Superior temporal gyrus (tissue), 1 donor: ENCODE data around the gene DOCK4.
A peak's percentile ranks its signal among the peaks of the same experiment; 100 is the strongest.

Source experiments
- DNase-seq: peaks from one replicate; pipeline ENCODE4 v3.0.0-alpha.2; 2016; ENCODE audit errors: extremely low spot score

Gene DOCK4

DNA sequence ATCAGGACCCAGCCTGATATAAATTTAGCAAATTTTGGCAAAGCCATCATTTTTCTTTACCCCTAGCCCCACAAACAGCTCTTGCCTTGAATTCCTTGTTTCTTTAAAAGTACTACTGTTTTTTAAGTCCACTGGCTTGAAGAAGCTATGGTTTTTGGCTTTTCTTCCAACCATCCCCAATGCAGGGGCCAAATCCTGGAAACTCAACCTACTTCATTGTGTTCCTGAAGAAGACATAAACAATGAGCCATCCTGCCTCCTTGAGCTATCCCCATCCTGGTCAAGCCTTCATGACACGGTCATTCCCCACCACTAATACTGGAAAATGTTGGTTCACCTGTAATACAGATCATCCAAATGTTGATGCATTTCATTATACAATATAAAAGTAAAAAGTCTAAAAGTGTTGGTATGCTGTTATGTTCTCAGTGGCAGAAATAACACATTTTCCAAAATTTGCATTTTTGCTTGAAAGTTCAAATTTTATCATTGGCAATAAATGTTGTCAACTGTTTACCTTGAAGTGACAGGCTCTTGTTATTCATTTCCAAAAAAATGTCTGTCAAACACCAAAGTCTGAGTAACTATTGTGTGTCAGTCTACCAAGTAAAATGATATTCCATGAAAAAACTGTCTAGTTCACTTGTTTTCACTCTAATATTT is 92.2 kb downstream of the DOCK4 start:
- DNase-seq, result no peak

- DNase-seq, result peak; percentile 91
These were observed 93.4 kb downstream of the DOCK4 start for GRCh38 chr7:112112822-112113255.

DNA sequence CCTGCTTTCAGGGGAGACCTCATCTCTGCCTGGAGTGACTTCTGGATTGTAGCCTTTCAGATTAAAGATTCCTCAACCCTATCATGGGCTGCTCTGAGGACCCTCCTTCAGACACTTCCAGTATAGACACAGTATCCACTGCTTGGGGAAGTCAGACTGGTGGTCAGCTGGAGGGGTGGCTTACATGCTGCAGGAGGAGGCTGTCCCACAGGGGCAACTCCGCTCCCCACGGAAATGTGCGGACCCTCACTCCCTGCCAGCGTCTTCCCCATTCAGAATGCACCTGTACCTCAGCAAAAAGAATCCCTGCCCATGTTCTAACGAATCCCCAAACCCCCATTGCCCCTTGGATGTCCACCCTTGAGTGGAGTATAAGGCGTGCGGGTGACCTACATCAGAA is 95.5 kb downstream of the DOCK4 start:
- DNase-seq, result no peak

- DNase-seq, result no peak
These were observed 96.0 kb downstream of the DOCK4 start for GRCh38 chr7:112110175-112110574.

- no peak for DNase-seq
These were observed 97.2 kb downstream of the DOCK4 start for GRCh38 chr7:112108981-112109380.

GRCh38 chr7:112105584-112106530 is 100.3 kb downstream of the DOCK4 start:
- no peak for DNase-seq

GRCh38 chr7:112104120-112104519 is 102.1 kb downstream of the DOCK4 start:
- no peak for DNase-seq

- no peak for DNase-seq
These were observed 103.0 kb downstream of the DOCK4 start for GRCh38 chr7:112103246-112103645.

GRCh38 chr7:112101201-112101846 is 104.9 kb downstream of the DOCK4 start:
- DNase-seq, result no peak

DNA sequence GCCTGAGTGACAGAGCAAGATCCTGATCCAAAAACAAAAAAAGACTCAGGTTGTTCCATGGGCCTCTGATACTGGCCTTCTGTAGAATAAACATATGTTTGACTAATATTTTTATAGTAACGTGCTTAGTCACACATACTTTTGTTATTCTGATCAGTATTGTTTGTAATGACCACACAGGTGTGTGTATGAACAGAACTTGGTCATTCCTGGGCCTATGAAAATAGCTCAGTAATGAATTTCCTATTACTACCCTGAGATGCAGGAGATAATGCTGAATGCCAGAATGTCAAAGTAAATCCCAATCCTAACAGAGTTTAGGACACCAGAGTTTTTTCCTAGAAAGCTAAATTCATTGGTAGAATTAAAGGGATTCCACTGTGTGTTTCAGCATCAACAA is 108.7 kb downstream of the DOCK4 start:
- no peak for DNase-seq

- no peak for DNase-seq
These were observed 112.8 kb downstream of the DOCK4 start for GRCh38 chr7:112093409-112093808.

DNA sequence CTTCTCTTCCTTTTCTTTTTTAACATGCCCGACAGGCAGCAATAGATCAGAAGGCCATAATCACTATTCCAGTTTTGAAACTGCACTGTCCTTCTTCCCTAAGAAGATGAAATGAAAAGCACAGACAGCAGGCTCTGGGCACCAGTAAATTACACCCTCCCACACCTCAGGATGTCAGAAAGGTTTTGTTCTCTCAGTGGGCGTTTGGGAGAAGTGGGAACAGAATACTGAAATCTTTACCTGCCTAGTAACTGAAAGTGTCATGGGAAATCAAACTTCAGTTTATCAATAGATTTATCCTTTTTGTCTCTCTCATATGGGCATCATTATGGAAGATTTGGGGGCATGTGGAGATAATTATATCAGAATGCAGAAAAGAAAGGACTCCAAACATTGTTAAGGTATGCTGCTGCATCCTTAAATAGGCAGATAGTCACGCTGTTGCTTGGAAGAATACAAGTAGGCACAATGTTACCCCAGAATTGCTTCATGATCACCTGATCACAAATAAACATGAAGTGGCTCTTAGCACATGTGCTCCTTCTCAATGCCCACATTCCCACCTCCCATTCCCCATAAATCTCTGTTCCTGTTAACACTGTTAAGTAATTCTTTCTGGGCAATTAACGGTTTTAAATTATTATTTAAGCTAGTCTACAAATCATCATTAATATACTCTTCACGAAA is 113.3 kb downstream of the DOCK4 start:
- DNase-seq, result no peak

- no peak for DNase-seq
These were observed 113.9 kb downstream of the DOCK4 start for GRCh38 chr7:112092306-112092705.

DNA sequence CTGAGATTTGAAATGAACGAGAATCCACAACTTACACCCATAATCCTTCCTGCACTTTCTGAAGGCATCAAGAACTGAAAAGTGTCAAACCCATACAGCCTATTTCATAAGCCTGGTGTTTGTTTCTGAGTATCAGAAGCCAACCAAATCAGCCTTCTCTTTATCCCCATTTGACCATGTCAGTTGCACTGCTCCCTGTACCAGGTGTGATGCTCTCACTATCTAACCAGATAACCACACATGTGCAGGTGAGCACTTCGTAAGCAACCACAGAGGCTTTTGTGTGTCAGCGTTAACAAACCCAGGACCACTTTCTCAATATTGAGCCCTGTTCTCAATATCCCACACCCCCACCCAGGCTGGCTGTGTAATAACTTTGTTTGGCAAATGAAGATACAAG is 114.4 kb downstream of the DOCK4 start:
- DNase-seq, result no peak

DNA sequence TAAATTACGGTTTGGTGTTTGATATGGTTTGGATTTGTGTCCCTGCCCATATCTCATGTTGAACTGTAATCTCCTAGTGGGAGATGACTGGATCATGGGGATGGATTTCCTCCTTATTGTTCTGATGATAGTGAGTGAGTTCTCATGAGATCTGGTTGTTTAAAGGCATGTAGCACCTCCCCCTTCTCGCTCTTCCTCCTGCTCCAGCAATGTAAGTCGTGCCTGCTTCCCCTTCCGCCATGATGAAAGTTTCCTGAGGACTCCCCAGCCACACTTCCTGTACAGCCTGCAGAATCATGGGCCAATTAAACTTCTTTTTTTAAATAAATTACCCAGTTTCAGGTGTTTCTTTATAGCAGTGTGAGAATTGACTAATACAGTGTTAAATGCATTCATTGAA is 116.6 kb downstream of the DOCK4 start:
- no peak for DNase-seq

- no peak for DNase-seq
These were observed 117.6 kb downstream of the DOCK4 start for GRCh38 chr7:112088484-112089016.

GRCh38 chr7:112086496-112087254 is 119.5 kb downstream of the DOCK4 start:
- no peak for DNase-seq

GRCh38 chr7:112084520-112084971 is 121.7 kb downstream of the DOCK4 start:
- DNase-seq, result peak; percentile 62

DNA sequence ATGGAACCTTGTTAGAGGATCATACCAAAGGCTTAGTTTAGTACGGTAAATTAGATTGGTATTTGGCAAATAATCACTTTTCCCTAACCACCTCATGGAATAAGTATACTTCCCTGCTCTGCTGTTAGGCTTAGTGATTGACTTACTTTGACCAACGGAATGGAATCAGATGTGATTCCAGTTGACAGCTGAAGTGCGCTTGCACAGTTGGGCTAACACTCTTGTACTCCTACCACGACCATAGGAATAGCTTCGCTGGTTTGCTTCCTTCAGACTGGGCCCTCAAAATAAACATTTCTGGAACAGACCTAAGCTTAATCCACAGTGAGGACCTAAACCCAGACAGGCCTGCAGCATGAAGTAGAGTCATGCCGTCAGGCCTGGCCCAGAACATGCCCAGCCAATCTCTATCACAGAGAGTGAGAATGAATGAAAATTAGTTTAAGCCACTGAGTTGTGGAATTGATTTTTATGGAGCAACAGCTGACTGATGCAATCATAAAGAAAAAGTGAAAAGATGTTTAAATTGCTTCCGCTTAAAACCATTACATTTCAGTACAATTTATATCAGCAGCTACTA is 122.3 kb downstream of the DOCK4 start:
- no peak for DNase-seq

- no peak for DNase-seq
These were observed 123.9 kb downstream of the DOCK4 start for GRCh38 chr7:112082306-112082705.
